LNCAP (cell line): ENCODE data around the gene HIRA.

Experiments
- CTCF ChIP-seq: fragments of 450-650 bp; IDR thresholded peaks from 2 replicates; pipeline ENCODE4 v1.5.1; 2017; ENCODE audit warnings: mild to moderate bottlenecking

The HIRA gene

GRCh38 chr22:19430890-19431541, 517 bp downstream of the HIRA start:
- TF ChIP-seq CTCF, result no peak

- TF ChIP-seq CTCF, result no peak
Measured at GRCh38 chr22:19429950-19430889, 1.3 kb downstream of the HIRA start.

GRCh38 chr22:19424186-19424500, 7.4 kb downstream of the HIRA start:
- no peak for TF ChIP-seq CTCF

- no peak for TF ChIP-seq CTCF
Measured at GRCh38 chr22:19422440-19423301, 8.9 kb downstream of the HIRA start.

GRCh38 chr22:19420321-19420720, 11.2 kb downstream of the HIRA start:
- TF ChIP-seq CTCF, result no peak

- no peak for TF ChIP-seq CTCF
Measured at GRCh38 chr22:19419464-19420178, 11.9 kb downstream of the HIRA start.

- no peak for TF ChIP-seq CTCF
Measured at GRCh38 chr22:19419086-19419463, 12.5 kb downstream of the HIRA start.
